Activated CD4-positive, alpha-beta memory T cell treated with anti-CD3 and anti-CD28 coated beads, Interleukin-2, amount 10 ng/mL, durations not matched to agents 7 days and 5 days (primary cell): ENCODE data around the gene SLC36A3. TPM values are rescaled to one million over a fixed set of nuclear protein-coding genes. Genes with fewer than 3 reads are reported as not detected.

Experiments used
- CTCF ChIA-PET: fragments of 350-600 bp; sonication (Branson Sonifier 250); formaldehyde crosslinking; loops from one replicate; lab custom pipeline; 2021; ENCODE audit warnings: antibody characterized with exemption, inconsistent platforms; lab: Charles Lee
- POLR2A ChIA-PET: fragments of 350-600 bp; sonication (Branson Sonifier 250); formaldehyde crosslinking; loops from one replicate; lab custom pipeline; 2021; ENCODE audit warnings: antibody characterized with exemption; lab: Charles Lee
- DNase-seq: peaks from one replicate; pipeline ENCODE4 v3.0.0-alpha.2; 2020
- H3K27ac Mint-ChIP-seq: one replicate; pipeline ENCODE4 v1.8.0; 2021; ENCODE audit warnings: mild to moderate bottlenecking, mixed read lengths
- H3K27me3 Mint-ChIP-seq: one replicate; pipeline ENCODE4 v1.8.0; 2021; ENCODE audit warnings: mixed read lengths
- H3K36me3 Mint-ChIP-seq: one replicate; pipeline ENCODE4 v1.8.0; 2021; ENCODE audit warnings: low read depth, mixed read lengths
- H3K4me1 Mint-ChIP-seq: one replicate; pipeline ENCODE4 v1.8.0; 2021; ENCODE audit warnings: mixed read lengths
- H3K4me3 Mint-ChIP-seq: one replicate; pipeline ENCODE4 v1.8.0; 2021; ENCODE audit warnings: mild to moderate bottlenecking, mixed read lengths
- H3K9me3 Mint-ChIP-seq: one replicate; pipeline ENCODE4 v1.8.0; 2021; ENCODE audit warnings: mixed read lengths
- total RNA-seq, 2 experiments: library from RNA; stranded (reverse); gene quantifications; one replicate each; pipeline ENCODE4 v1.2.3, GENCODE V29; 2021

SLC36A3 gene
- total RNA-seq, 2 experiments from 2014 or later = not detected

DNA sequence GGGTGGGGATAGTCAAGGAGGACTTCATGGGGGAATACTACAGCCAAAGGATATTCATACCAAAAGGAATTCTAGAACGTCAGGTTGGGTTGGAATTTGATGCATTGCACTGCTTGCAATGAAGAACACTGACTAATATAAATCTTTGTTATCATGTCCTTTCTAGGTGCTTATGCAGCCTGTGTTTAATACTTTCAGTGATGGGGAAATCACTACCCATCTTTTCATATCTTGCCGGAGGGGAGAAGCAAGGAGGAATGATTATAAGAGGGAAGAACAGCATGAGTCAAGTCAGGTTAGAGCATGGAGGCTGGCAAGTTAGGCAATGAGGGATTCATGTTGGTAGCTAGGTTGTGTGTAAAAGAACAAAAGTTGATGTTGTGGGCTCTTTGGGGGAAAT lies 74.6 kb downstream of the SLC36A3 start:
- POLR2A ChIA-PET = interaction anchor here (1.4 to 1.7 kb wide), 2 partner anchors 15 to 18 kb away, joined by 3 read pairs; no protein-coding TSS in a partner anchor
- CTCF ChIA-PET = interaction anchor here (1.0 to 3.4 kb wide), 3 partner anchors 9 to 180 kb away, joined by 3 to 12 read pairs (median 11); no protein-coding TSS in a partner anchor
- Mint-ChIP-seq H3K27ac (no peak overlapping the region), H3K4me1 (peaks cover 14% of the 10 kb centered on the region), H3K4me3 (no peak overlapping the region), H3K36me3 (peaks cover 3% of the 10 kb centered on the region), H3K9me3 (no peaks in the 10 kb centered on the region), H3K27me3 (no peaks in the 10 kb centered on the region)
- no peak for DNase-seq

DNA sequence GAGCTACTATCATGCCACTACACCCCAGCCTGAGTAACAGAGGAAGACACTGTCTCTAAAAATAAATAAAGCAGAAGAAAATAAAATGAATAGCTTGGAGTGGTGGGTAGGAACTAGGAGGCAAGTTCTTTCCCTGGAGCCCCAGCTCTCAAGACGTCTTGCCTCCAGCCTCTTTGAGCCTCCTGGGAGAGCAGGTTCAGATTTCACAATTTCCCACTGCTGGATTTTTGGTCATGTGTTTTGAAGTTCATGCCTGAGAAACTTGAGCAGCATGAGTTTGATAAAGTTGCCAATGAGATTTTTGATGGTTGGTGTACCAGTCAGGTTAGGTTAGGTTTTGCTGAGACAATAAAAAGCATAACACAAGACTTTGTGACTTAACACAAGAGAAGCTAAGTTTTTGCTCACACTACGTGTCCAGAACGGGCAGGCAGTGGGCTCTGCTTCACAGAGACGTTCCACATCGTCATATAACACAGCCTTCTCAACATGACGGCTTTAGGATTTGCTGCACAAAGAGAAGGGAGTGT lies 75.6 kb downstream of the SLC36A3 start:
- CTCF ChIA-PET = interaction anchor here (1.0 to 3.4 kb wide), 3 partner anchors 10 to 88 kb away, joined by 3 to 12 read pairs (median 11); no protein-coding TSS in a partner anchor
- POLR2A ChIA-PET = interaction anchor here (1.7 kb wide), 1 partner anchor 14 kb away, joined by 3 read pairs; no protein-coding TSS in a partner anchor
- H3K27me3 Mint-ChIP-seq = no peaks in the 10 kb centered on the region
- H3K4me1 Mint-ChIP-seq = peaks cover 14% of the 10 kb centered on the region
- H3K9me3 Mint-ChIP-seq = no peaks in the 10 kb centered on the region
- no peak for DNase-seq
- H3K4me3 Mint-ChIP-seq = no peak overlapping the region
- H3K36me3 Mint-ChIP-seq = peaks cover 3% of the 10 kb centered on the region
- H3K27ac Mint-ChIP-seq = no peak overlapping the region

Other genes starting within 250 kb of the SLC36A3 start
- 100 to 1,000 TPM; 188 to 201 TPM for gene TNIP1, start 222.7 kb downstream of the SLC36A3 start, total RNA-seq
- gene ANXA6, start 146.0 kb downstream of the SLC36A3 start, total RNA-seq = 100 to 1,000 TPM; 603 to 606 TPM
- 10 to 100 TPM; 62.6 to 64.2 TPM for gene CCDC69, start 79.7 kb downstream of the SLC36A3 start, total RNA-seq
- 10 to 100 TPM; 22.4 to 24.5 TPM for gene GM2A, start 50.6 kb downstream of the SLC36A3 start, total RNA-seq
- not detected for gene SLC36A2, start 43.8 kb upstream of the SLC36A3 start, total RNA-seq
- gene SLC36A1, start 143.8 kb upstream of the SLC36A3 start, total RNA-seq = 1 to 10 TPM; 5.4 to 6.4 TPM